Mesenchymal stem cell (in vitro differentiated cells and primary cell): ENCODE measurements around the gene UXS1.

Source experiments
- DNase-seq: peaks from one replicate; pipeline ENCODE4 v3.0.0-alpha.2; 2013
- H2AFZ ChIP-seq: one replicate; pipeline ENCODE4 v1.6.1; 2013; ENCODE audit warnings: low read depth, mild to moderate bottlenecking, control low read depth, inconsistent platforms, low read length, moderate library complexity
- H2AK5ac ChIP-seq: 2 replicates; pipeline ENCODE4 v1.6.1; 2013; ENCODE audit warnings: low read length, moderate library complexity, mild to moderate bottlenecking, inconsistent platforms; ENCODE audit not compliant: severe bottlenecking
- H2BK120ac ChIP-seq: one replicate; pipeline ENCODE4 v1.6.1; 2013; ENCODE audit warnings: low read depth, mild to moderate bottlenecking, inconsistent platforms, low read length, moderate library complexity
- H2BK12ac ChIP-seq, 2 experiments: one replicate each; pipeline ENCODE4 v1.6.1; 2013; ENCODE audit warnings: inconsistent platforms in 2 of 2, low read length in 2 of 2, mild to moderate bottlenecking in 2 of 2, moderate library complexity in 2 of 2, control low read depth in 1 of 2
- H2BK15ac ChIP-seq: one replicate; pipeline ENCODE4 v1.6.1; 2013; ENCODE audit warnings: mild to moderate bottlenecking, low read depth, inconsistent platforms; ENCODE audit not compliant: poor library complexity, severe bottlenecking
- H2BK5ac ChIP-seq: 2 replicates; pipeline ENCODE4 v1.6.1; 2013; ENCODE audit warnings: low read depth, mild to moderate bottlenecking, low read length, control low read depth, inconsistent platforms; ENCODE audit not compliant: poor library complexity, severe bottlenecking
- H3K14ac ChIP-seq, 2 experiments: one replicate each; pipeline ENCODE4 v1.6.1; 2013; ENCODE audit warnings: inconsistent platforms in 2 of 2, low read length in 2 of 2, control low read depth in 1 of 2, mild to moderate bottlenecking in 1 of 2, moderate library complexity in 1 of 2
- H3K18ac ChIP-seq, 2 experiments: one replicate each; pipeline ENCODE4 v1.6.1; 2013; ENCODE audit warnings: inconsistent platforms in 2 of 2, low read length in 2 of 2, control low read depth in 1 of 2, low read depth in 1 of 2, mild to moderate bottlenecking in 1 of 2
- H3K23ac ChIP-seq, 2 experiments: one replicate each; pipeline ENCODE4 v1.6.1; 2013; ENCODE audit warnings: inconsistent platforms in 2 of 2, low read length in 2 of 2, mild to moderate bottlenecking in 2 of 2, moderate library complexity in 2 of 2, control low read depth in 1 of 2
- H3K27ac ChIP-seq: 2 replicates; pipeline ENCODE4 v1.5.1; 2013; ENCODE audit warnings: mild to moderate bottlenecking, moderate library complexity, low read length, control low read depth, inconsistent platforms; ENCODE audit not compliant: poor library complexity, severe bottlenecking
- H3K27me3 ChIP-seq, 2 experiments: 2 replicates each; pipeline versions ENCODE4 v1.6.1 to v1.7.0; 2013; ENCODE audit warnings: low read length in 2 of 2, mild to moderate bottlenecking in 2 of 2, moderate library complexity in 2 of 2, control low read depth in 1 of 2, inconsistent platforms in 1 of 2; ENCODE audit not compliant: control insufficient read depth in 1 of 2, insufficient read depth in 1 of 2
- H3K36me3 ChIP-seq, 2 experiments: 2 replicates each; pipeline versions ENCODE4 v1.6.1 to v1.7.0; 2013; ENCODE audit warnings: low read length in 2 of 2, control low read depth in 1 of 2, inconsistent platforms in 1 of 2, low read depth in 1 of 2, mild to moderate bottlenecking in 1 of 2; ENCODE audit not compliant: insufficient read depth in 2 of 2, control insufficient read depth in 1 of 2
- H3K4ac ChIP-seq, 2 experiments: one replicate each; pipeline ENCODE4 v1.6.1; 2013; ENCODE audit warnings: inconsistent platforms in 2 of 2, low read length in 2 of 2, mild to moderate bottlenecking in 2 of 2, moderate library complexity in 2 of 2, control low read depth in 1 of 2, low read depth in 1 of 2
- H3K4me1 ChIP-seq: 2 replicates; pipeline ENCODE4 v1.6.1; 2013; ENCODE audit warnings: low read depth, low read length, control low read depth; ENCODE audit not compliant: control insufficient read depth, insufficient read depth
- H3K4me2 ChIP-seq: 2 replicates; pipeline ENCODE4 v1.6.1; 2013; ENCODE audit warnings: low read length, mild to moderate bottlenecking, inconsistent platforms; ENCODE audit not compliant: poor library complexity, severe bottlenecking
- H3K4me3 ChIP-seq, 2 experiments: 2 replicates each; pipeline versions ENCODE4 v1.5.1 to v1.7.0; 2013; ENCODE audit warnings: low read length in 2 of 2, mild to moderate bottlenecking in 2 of 2, control low read depth in 1 of 2, low read depth in 1 of 2; ENCODE audit not compliant: insufficient read depth in 1 of 2
- H3K79me1 ChIP-seq: replicated peaks from 2 replicates; pipeline ENCODE4 v1.6.1; 2013; ENCODE audit warnings: mild to moderate bottlenecking, control low read depth, low read length, inconsistent platforms; ENCODE audit not compliant: poor library complexity, severe bottlenecking
- H3K9ac ChIP-seq: 2 replicates; pipeline ENCODE4 v1.7.0; 2013; ENCODE audit warnings: mild to moderate bottlenecking, low read length, moderate library complexity
- H3K9me3 ChIP-seq: 2 replicates; pipeline ENCODE4 v1.7.0; 2013; ENCODE audit warnings: mild to moderate bottlenecking, low read length; ENCODE audit not compliant: control insufficient read depth
- H4K8ac ChIP-seq: one replicate; pipeline ENCODE4 v1.6.1; 2013; ENCODE audit warnings: inconsistent platforms, mild to moderate bottlenecking, low read length, moderate library complexity
- H4K91ac ChIP-seq: one replicate; pipeline ENCODE4 v1.6.1; 2013; ENCODE audit warnings: mild to moderate bottlenecking, low read length, inconsistent platforms
- WGBS: methylation state at CpG from one replicate; pipeline ENCODE4 v1.1.7; 2013; ENCODE audit warnings: mixed read lengths; 5-methylcytosine and 5-hydroxymethylcytosine counted together

The UXS1 gene

DNA sequence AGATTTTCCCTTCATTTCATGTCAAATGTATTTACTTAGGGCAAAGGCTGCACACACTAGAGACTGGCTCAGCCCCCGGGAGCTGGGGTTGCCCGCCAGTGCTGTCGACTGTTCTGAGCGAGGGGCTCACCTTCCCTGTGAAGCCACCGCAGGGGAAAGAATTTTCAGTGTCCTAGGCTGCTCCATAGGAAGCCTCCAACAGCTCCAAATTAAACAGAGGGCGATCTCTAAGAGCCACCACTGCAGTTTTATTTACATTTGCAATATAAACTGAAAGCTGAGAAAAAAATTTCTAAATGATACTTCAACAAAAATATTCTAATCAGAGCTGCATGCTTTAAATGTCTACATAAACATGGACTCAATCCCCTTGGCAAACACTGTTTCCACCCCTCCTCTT lies 54.0 kb downstream of the UXS1 start:
- DNase-seq = no peak
- Histone ChIP-seq H4K91ac (no peak overlapping the region), H4K8ac (no peak overlapping the region), H3K9ac (no peak overlapping the region), H3K79me1 (peaks cover 25% of the 10 kb centered on the region), H3K4me1 (peaks cover 10% of the 10 kb centered on the region), H2BK5ac (no peak overlapping the region), H3K27me3 (no peaks in the 10 kb centered on the region), H3K27ac (no peak overlapping the region), H2AK5ac (no peak overlapping the region), H3K9me3 (no peaks in the 10 kb centered on the region), H2BK120ac (no peak overlapping the region), H2BK12ac (no peak overlapping the region), H3K36me3 (peaks cover 9 to 12% of the 10 kb centered on the region in 2 experiments), H3K23ac (no peak overlapping the region), H2BK15ac (no peak overlapping the region), H3K4me2 (no peak overlapping the region), H3K4ac (no peak overlapping the region), H3K4me3 (no peak overlapping the region), H2AFZ (no peak overlapping the region), H3K14ac (no peak overlapping the region), H3K18ac (no peak overlapping the region)
- 94% methylated on average over 5 of the region's 6 CpGs for WGBS

DNA sequence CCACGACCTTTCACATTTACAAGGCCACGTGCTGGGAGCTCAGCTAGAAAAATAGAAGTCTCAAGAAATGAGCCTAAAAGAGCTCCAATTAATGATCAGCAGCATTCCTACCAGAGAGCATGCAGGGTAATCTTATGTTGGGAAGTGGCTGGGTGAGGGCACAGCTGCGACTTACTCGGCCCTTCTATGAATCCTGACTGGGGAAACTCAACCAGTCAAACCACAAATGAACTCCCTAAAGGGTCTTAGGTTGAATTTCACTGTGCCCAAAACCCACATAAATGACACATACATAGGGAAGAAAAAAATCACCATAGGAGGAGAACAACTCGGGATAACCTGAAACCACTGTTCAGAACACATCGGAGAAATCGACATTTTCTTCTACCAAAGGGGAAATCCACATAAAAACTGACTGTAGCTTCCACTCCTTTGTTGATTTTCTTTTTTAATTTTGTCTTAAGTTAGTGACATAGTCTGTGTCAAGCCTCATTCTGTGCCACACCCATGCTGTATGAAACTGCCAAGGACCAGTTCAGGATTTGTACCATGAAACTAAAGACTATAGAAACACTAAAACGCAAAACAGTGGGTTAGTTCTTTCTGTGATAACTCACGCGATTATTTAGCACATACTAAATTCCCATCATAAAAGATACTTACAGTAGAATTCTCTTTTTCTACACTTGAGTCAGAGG lies 54.7 kb downstream of the UXS1 start:
- H2AK5ac ChIP-seq = no peak overlapping the region
- no peak overlapping the region for H2BK120ac ChIP-seq
- H2BK12ac ChIP-seq = no peak overlapping the region
- H3K23ac ChIP-seq = no peak overlapping the region
- H3K4me2 ChIP-seq = no peak overlapping the region
- WGBS = 98% methylated on average over 9 of the region's 10 CpGs
- H2BK15ac ChIP-seq = no peak overlapping the region
- no peak overlapping the region for H3K14ac ChIP-seq
- no peak overlapping the region for H3K4ac ChIP-seq
- H3K9me3 ChIP-seq = no peaks in the 10 kb centered on the region
- peaks cover 7% of the 10 kb centered on the region for H3K4me1 ChIP-seq
- H3K79me1 ChIP-seq = peaks cover 25% of the 10 kb centered on the region
- H2BK5ac ChIP-seq = no peak overlapping the region
- peaks cover 4 to 12% of the 10 kb centered on the region in 2 experiments for H3K36me3 ChIP-seq
- peak overlapping the region in 1 of 2 experiments; percentile 0 for H3K18ac ChIP-seq
- no peaks in the 10 kb centered on the region for H3K27me3 ChIP-seq
- H4K8ac ChIP-seq = no peak overlapping the region
- no peak for DNase-seq
- H3K27ac ChIP-seq = no peak overlapping the region
- no peak overlapping the region for H3K4me3 ChIP-seq
- no peak overlapping the region for H2AFZ ChIP-seq
- H3K9ac ChIP-seq = no peak overlapping the region
- H4K91ac ChIP-seq = no peak overlapping the region

DNA sequence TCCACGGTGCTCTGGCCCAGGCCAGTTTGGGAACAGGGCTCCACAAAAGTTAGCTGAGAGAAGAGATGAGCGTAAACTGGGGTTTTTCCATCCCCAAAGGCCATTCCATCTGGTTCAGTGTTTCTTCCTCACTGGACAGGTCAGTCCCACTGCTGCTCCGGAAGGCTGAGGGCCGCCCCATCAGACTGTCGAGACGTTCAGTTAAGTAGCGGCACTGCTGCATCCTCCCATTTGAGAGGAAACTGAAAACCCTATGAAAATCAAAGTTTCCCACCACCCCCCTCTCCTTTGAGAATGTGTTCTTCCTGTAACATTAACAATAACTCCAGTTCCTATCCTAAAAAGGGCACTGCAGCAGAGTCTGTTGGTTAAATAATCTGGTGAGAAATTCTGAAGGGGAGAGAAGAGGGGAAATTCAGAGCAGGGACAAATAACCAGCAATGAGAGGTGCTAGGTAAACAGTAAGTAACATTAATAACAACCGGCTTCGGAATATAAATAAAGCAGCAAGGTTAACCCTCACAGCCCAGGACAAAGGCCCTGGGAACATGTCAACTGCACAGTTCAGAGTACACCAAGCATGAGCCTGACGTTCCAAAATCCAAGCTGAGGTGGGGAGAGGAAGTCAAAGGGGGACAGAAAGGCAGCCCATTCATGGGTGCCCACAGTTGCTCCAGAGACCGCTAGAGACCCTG lies 55.4 kb downstream of the UXS1 start:
- Histone ChIP-seq H2BK15ac (no peak overlapping the region), H3K4me1 (peaks cover 7% of the 10 kb centered on the region), H2BK5ac (no peak overlapping the region), H3K27me3 (no peaks in the 10 kb centered on the region), H3K23ac (no peak overlapping the region), H3K4me2 (no peak overlapping the region), H4K91ac (no peak overlapping the region), H3K79me1 (peaks cover 25% of the 10 kb centered on the region), H3K36me3 (peaks cover 4 to 12% of the 10 kb centered on the region in 2 experiments), H2AFZ (no peak overlapping the region), H3K4me3 (no peak overlapping the region), H2AK5ac (no peak overlapping the region), H3K9ac (no peak overlapping the region), H3K18ac (peak overlapping the region in 1 of 2 experiments; percentile 81), H2BK120ac (no peak overlapping the region), H3K27ac (no peak overlapping the region), H2BK12ac (peak overlapping the region in 1 of 2 experiments; percentile 24), H3K4ac (peak overlapping the region in 1 of 2 experiments; percentile 43), H3K14ac (no peak overlapping the region), H4K8ac (peak overlapping the region; percentile 1), H3K9me3 (no peaks in the 10 kb centered on the region)
- no peak for DNase-seq
- WGBS = 84% methylated on average over 11 of the region's 11 CpGs

DNA sequence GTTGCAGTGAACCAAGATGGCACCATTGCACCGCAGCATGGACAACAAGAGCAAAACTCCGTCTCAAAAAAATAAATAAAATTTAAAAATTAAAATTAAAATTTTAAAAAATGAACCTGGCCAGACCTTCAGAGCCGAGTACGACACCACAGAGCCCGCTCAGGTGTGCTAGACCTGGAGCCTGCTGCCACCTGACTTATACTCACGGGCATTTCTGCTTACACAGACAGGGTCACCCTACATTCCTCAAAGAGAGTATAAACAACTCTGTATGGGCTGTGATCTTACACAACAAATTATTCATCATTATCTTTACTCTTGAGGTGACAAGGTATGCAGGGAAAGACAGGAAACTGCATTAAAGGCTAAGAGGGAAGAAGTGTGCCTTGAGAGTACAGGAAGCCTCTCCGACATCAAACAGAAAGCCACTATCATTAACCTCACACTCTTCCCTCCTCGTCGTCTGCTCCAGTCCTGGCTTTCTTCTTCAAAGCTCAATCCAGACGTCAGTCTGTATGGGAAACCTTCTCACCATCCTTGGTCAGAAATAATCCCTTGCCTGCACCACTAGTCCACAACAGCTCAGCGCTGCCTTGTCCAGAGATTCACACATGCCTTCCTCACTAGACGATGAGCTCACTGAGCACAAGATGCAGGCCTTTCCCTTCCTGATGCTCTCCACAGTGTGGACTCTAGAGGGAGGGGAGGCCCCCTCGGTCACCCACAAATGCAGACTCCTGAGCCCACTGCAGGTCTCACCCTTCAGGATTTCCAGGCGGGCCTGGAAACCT lies 56.2 kb downstream of the UXS1 start:
- Histone ChIP-seq H2BK15ac (no peak overlapping the region), H2BK12ac (no peak overlapping the region), H3K14ac (no peak overlapping the region), H3K27ac (no peak overlapping the region), H4K91ac (no peak overlapping the region), H2BK5ac (no peak overlapping the region), H3K9ac (no peak overlapping the region), H2BK120ac (no peak overlapping the region), H2AK5ac (no peak overlapping the region), H3K36me3 (peaks cover 4 to 8% of the 10 kb centered on the region in 2 experiments), H3K9me3 (no peaks in the 10 kb centered on the region), H3K18ac (no peak overlapping the region), H3K79me1 (peaks cover 25% of the 10 kb centered on the region), H3K4me1 (peaks cover 7% of the 10 kb centered on the region), H3K4me2 (no peak overlapping the region), H2AFZ (no peak overlapping the region), H3K27me3 (no peaks in the 10 kb centered on the region), H3K23ac (no peak overlapping the region), H3K4ac (no peak overlapping the region), H4K8ac (peak overlapping the region; percentile 1), H3K4me3 (no peak overlapping the region)
- DNase-seq = no peak
- WGBS = 76% methylated on average over 11 of the region's 14 CpGs
